IPS-11a (cell line): ENCODE measurements around the gene SULT1A3.
"Not testable (repeated sequence)": the region's sequence is repeated elsewhere in the genome, so short reads cannot be mapped to it uniquely, and the experiment has no call there.

Experiments
- H3K4me3 ChIP-seq: one replicate; pipeline ENCODE4 v1.5.1; 2013; ENCODE audit warnings: low read depth, low read length, control low read depth

Gene SULT1A3

DNA sequence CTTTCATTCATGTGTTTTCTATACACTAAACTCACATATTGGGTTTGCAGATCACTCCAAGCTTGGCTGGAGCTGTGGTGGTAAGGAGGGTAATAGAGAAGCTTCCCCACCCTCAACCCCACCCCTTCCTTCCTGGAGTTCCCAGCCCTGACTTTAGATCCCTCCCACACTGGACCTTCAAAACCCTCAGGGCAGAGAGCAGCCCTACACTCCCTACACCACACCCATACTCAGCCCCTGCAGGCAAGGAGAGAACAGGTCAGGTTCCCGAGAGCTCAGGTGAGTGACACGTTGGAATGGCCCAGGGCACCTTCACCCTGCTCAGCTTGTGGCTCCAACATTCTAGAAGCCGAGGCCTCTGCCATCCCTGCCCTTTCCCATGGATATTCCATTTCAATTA, at the start of gene SULT1A3:
TSS of gene SULT1A3 (plus strand) at position 207 of the 400 bp plus-strand sequence. CDS start 1,474 bp downstream, outside the sequence.
- not testable (repeated sequence) for H3K4me3 ChIP-seq

GRCh38 chr16:30151091-30151490, 48.0 kb upstream of the SULT1A3 start:
- H3K4me3 ChIP-seq, result no peak overlapping the region

DNA sequence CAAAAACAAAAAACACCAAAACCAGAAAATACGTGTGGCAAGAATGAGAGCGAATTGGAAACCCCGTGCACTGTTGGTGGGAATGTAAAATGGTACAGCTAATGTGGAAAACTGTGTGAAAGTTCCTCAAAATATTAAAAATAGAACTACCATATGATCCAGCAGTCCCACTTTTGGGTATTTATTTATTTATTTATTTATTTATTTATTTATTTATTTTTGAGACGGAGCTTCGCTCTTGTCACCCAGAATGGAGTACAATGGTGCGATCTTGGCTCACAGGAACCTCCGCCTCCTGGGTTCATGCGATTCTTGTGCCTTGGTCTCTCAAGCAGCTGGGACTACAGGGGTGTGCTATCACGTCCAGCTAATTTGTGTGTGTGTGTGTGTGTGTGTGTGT, 46.5 kb upstream of the SULT1A3 start:
- no peak overlapping the region for H3K4me3 ChIP-seq

- H3K4me3 ChIP-seq, result no peak overlapping the region
Observed at GRCh38 chr16:30155188-30155587, 43.9 kb upstream of the SULT1A3 start.

DNA sequence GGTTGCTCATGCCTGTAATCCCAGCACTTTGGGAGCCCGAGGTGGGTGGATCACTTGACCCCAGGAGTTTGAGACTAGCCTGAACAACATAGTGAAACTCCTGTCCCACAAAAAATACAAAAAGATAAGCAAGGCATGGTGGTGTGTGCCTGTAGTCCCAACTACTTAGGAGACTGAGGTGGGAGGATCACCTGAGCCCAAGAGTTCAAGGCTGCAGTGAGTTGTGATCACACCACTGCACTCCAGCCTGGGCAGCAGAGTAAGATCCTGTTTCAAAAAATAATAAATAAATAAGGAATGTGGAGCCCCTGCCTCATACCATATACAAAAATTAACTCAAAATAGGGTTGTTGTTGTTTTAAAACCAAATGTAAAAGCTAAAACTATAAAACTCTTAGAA, 41.8 kb upstream of the SULT1A3 start:
- H3K4me3 ChIP-seq, result no peak overlapping the region

GRCh38 chr16:30163538-30163937, 35.5 kb upstream of the SULT1A3 start:
- H3K4me3 ChIP-seq, result no peak overlapping the region

GRCh38 chr16:30166202-30166902, 32.7 kb upstream of the SULT1A3 start:
- H3K4me3 ChIP-seq, result no peak overlapping the region

DNA sequence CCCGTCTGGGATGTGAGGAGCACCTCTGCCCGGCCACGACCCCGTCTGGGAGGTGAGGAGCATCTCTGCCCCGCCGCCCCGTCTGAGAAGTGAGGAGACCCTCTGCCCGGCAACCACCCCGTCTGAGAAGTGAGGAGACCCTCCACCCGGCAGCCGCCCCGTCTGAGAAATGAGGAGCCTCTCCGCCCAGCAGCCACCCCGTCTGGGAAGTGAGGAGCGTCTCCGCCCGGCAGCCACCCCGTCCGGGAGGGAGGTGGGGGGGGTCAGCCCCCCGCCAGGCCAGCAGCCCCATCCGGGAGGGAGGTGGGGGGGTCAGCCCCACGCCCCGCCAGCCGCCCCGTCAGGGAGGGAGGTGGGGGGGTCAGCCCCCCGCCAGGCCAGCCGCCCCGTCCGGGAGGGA, 30.3 kb upstream of the SULT1A3 start:
- H3K4me3 ChIP-seq, result not testable (repeated sequence)

- not testable (repeated sequence) for H3K4me3 ChIP-seq
Observed at GRCh38 chr16:30169416-30169815, 29.6 kb upstream of the SULT1A3 start.

DNA sequence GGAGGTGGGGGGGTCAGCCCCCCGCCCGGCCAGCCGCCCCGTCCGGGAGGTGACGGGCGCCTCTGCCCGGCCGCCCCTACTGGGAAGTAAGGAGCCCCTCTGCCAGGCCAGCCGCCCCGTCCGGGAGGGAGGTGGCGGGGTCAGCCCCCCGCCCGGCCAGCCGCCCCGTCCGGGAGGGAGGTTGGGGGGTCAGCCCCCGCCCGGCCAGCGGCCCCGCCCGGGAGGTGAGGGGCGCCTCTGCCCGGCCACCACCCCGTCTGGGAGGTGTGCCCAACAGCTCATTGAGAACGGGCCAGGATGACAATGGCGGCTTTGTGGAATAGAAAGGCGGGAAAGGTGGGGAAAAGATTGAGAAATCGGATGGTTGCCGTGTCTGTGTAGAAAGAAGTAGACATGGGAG, 28.9 kb upstream of the SULT1A3 start:
- not testable (repeated sequence) for H3K4me3 ChIP-seq

- no peak overlapping the region for H3K4me3 ChIP-seq
Observed at GRCh38 chr16:30173054-30173453, 26.0 kb upstream of the SULT1A3 start.

- H3K4me3 ChIP-seq, result not testable (repeated sequence)
Observed at GRCh38 chr16:30176876-30177275, 22.2 kb upstream of the SULT1A3 start.

DNA sequence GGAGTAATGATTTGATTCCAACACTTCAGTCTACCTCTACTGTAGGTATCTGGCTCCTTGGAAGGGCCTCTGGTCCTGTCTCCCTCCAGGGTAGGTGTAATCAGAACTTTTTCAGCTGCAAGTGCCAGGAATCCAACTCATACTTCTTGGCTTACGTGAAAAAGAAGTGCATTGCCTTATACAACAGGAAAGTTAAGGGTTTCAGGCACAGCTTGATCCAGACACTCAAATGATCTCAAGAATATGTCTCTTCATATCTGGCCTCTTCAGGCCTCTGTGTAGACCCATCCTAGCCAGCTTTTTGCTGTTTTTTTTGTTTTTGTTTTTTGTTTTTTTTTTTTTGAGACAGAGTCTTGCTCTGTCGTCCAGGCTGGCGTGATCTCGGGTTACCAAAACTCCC, 19.9 kb upstream of the SULT1A3 start:
- H3K4me3 ChIP-seq, result no peak overlapping the region

DNA sequence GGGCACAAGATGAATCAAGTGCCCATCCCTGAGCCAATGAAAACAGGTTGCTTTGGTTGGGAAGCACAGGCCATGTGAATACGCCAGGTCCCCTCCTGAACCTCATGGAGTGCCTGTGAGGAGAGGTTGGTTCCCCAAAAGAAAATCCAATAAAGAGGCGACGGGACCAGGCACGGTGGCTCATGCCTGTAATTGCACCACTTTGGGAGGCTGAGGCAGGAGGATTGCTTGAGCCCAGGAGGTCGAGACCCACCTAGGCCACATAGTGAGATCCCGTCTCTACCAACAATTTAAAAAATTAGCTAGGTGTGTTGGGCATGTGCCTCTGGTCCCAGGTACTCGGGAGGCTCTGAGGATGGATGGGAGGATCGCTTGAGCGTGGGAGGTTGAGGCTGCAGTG, 19.1 kb upstream of the SULT1A3 start:
- no peak overlapping the region for H3K4me3 ChIP-seq

- no peak overlapping the region for H3K4me3 ChIP-seq
Observed at GRCh38 chr16:30180741-30181140, 18.3 kb upstream of the SULT1A3 start.

- H3K4me3 ChIP-seq, result peak within 1 kb of the TSS; percentile 60
Observed at GRCh38 chr16:30183233-30184095, 15.6 kb upstream of the SULT1A3 start, which contains the start of gene CORO1A. Gene CORO1A, plus strand, starts transcription at chr16:30183602. Its CDS starts 1,608 bp downstream, at chr16:30185210.

DNA sequence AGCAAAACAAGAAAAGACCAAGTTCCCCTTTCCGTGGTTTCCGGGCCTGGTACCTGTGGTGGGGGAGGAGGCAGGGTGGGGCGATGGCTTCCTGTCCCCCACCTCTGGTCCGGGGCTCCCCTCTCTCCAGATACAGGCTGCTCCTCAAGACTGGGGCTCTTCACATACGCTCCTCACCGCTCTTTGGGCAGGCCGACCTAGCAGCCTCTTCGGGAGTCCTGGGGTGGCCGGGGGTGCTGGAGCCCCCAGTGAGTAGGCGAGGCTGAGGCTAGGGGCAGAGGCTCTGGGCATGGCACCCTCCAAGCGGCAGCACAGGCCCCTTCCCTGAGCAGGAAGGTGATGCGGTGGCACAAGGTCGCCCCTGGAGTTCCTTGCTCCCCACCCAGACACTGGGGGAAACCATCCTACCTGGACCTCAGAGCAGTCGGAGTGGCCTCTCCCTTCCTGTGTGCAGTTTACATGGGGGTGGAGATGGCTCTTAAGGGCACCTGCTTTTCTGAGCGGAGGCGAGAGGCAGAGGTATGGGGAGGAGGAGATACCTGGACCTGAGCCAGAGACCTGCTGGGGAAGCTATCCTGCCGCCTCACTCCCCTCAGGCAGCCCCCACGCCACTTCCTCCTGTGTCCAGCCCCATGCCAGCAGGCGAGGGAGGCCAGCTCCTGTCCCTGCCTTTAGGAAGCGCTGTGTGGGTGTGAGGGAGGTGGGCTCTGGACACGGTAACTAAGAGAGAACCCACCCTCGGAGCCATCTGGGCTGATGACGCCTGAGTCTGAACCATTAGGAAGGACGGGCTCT, 14.8 kb upstream of the SULT1A3 start:
- H3K4me3 ChIP-seq, result no peak overlapping the region

DNA sequence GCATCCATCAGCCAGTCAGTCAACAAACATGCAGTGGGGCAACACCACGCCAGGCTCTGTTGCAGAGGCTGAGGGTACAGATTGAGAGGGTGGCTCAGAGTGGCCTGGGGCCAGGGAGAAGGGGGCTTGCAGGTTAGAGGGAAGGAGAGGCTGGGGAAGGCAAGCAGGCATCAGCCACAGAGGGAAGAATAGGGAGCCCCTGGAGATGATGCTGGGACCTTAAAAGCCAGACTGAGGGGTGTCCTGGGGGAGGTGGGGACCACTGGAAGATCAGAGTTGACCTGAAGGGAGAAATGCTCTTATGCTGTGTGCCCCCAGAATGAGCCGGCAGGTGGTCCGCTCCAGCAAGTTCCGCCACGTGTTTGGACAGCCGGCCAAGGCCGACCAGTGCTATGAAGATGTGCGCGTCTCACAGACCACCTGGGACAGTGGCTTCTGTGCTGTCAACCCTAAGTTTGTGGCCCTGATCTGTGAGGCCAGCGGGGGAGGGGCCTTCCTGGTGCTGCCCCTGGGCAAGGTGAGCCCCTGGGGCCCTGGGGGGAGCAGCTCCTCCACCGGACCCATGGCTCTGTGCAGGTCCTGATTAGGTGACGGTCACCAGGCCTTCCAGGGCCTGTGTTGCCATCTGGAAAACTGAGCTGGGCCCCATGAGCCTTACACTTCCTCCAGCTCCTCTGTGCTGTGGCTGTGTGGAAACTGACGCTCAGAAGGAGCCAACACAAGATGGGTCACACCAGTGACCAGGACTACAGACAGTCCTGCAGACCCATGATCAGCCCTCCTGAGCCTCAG, 14.0 kb upstream of the SULT1A3 start:
- no peak overlapping the region for H3K4me3 ChIP-seq

GRCh38 chr16:30185683-30186421, 13.2 kb upstream of the SULT1A3 start:
- no peak overlapping the region for H3K4me3 ChIP-seq

DNA sequence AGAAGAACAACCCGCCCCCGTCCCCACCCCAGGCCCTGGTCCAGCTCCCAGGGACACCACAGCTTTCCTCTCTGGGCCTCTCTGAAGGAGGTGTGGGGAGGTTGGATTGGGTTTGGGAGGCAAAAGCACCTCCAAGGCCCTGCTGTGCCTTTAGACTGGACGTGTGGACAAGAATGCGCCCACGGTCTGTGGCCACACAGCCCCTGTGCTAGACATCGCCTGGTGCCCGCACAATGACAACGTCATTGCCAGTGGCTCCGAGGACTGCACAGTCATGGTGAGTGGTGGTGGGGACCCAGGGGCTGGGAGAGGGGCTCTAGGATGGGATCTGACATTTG, 12.6 kb upstream of the SULT1A3 start:
- H3K4me3 ChIP-seq, result no peak overlapping the region
